ENCODE results near the gene TLL2.

The TLL2 gene

GRCh38 chr10:96463562-96463961 is 50.2 kb downstream of the TLL2 start:
- no peak for DNase-seq (ENCODE audit: low read depth in 2 of 2)

- DNase-seq (ENCODE audit: low read depth in 2 of 2), result no peak
Measured at GRCh38 chr10:96462606-96463151, 51.0 kb downstream of the TLL2 start.

- DNase-seq (ENCODE audit: low read depth in 2 of 2), result no peak
Measured at GRCh38 chr10:96460316-96460715, 53.4 kb downstream of the TLL2 start.

- no peak for DNase-seq (ENCODE audit: low read depth in 2 of 2)
Measured at GRCh38 chr10:96457341-96457740, 56.4 kb downstream of the TLL2 start.

- DNase-seq (ENCODE audit: low read depth in 2 of 2), result no peak
Measured at GRCh38 chr10:96456296-96456840, 57.4 kb downstream of the TLL2 start.

- DNase-seq (ENCODE audit: low read depth in 2 of 2), result no peak
Measured at GRCh38 chr10:96453856-96454583, 59.7 kb downstream of the TLL2 start.

- no peak for DNase-seq (ENCODE audit: low read depth in 2 of 2)
Measured at GRCh38 chr10:96452494-96453153, 61.1 kb downstream of the TLL2 start.

GRCh38 chr10:96450529-96451207 is 63.1 kb downstream of the TLL2 start:
- no peak for DNase-seq (ENCODE audit: low read depth in 2 of 2)

GRCh38 chr10:96448558-96448957 is 65.2 kb downstream of the TLL2 start:
- no peak for DNase-seq (ENCODE audit: low read depth in 2 of 2)

- DNase-seq (ENCODE audit: low read depth in 2 of 2), result no peak
Measured at GRCh38 chr10:96448021-96448457, 65.7 kb downstream of the TLL2 start.

- DNase-seq (ENCODE audit: low read depth in 2 of 2), result no peak
Measured at GRCh38 chr10:96446966-96447596, 66.6 kb downstream of the TLL2 start.

GRCh38 chr10:96441987-96442643 is 71.6 kb downstream of the TLL2 start:
- no peak for DNase-seq (ENCODE audit: low read depth in 2 of 2)

- no peak for DNase-seq (ENCODE audit: low read depth in 2 of 2)
Measured at GRCh38 chr10:96441322-96441885, 72.3 kb downstream of the TLL2 start.

GRCh38 chr10:96440361-96441292 is 73.1 kb downstream of the TLL2 start:
- no peak for DNase-seq (ENCODE audit: low read depth in 2 of 2)

GRCh38 chr10:96439725-96440124 is 74.0 kb downstream of the TLL2 start:
- no peak for DNase-seq (ENCODE audit: low read depth in 2 of 2)

GRCh38 chr10:96436035-96436434 is 77.7 kb downstream of the TLL2 start:
- DNase-seq (ENCODE audit: low read depth in 2 of 2), result no peak

GRCh38 chr10:96431211-96431970 is 82.3 kb downstream of the TLL2 start:
- no peak for DNase-seq (ENCODE audit: low read depth in 2 of 2)

- no peak for DNase-seq (ENCODE audit: low read depth in 2 of 2)
Measured at GRCh38 chr10:96427291-96427690, 86.4 kb downstream of the TLL2 start.

GRCh38 chr10:96422525-96422924 is 91.2 kb downstream of the TLL2 start:
- DNase-seq (ENCODE audit: low read depth in 2 of 2), result no peak

Measured in stimulated activated CD8-positive, alpha-beta memory T cell treated with anti-CD3 and anti-CD28 coated beads, Interleukin-2, amount 100 ng/mL, for 48 hours (primary cell).